ENCODE data around the gene GTSF1L.

DNA sequence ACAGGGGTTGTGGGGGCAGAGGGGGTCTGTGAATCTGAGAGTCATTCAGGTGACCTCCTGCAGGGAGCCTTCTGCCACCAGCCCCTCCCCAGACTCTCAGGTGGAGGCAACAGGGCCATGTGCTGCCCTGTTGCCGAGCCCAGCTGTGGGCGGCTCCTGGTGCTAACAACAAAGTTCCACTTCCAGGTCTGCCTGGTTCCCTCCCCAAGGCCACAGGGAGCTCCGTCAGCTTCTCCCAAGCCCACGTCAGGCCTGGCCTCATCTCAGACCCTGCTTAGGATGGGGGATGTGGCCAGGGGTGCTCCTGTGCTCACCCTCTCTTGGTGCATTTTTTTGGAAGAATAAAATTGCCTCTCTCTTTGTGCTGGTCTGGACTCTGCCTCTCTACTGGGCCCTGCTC, 10.7 kb downstream of the GTSF1L start:
- TF ChIP-seq, protein P1, sequence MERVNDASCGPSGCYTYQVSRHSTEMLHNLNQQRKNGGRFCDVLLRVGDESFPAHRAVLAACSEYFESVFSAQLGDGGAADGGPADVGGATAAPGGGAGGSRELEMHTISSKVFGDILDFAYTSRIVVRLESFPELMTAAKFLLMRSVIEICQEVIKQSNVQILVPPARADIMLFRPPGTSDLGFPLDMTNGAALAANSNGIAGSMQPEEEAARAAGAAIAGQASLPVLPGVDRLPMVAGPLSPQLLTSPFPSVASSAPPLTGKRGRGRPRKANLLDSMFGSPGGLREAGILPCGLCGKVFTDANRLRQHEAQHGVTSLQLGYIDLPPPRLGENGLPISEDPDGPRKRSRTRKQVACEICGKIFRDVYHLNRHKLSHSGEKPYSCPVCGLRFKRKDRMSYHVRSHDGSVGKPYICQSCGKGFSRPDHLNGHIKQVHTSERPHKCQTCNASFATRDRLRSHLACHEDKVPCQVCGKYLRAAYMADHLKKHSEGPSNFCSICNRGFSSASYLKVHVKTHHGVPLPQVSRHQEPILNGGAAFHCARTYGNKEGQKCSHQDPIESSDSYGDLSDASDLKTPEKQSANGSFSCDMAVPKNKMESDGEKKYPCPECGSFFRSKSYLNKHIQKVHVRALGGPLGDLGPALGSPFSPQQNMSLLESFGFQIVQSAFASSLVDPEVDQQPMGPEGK (CRISPR knock-in tag; IDR thresholded peaks at IDR 0.05; ENCODE audit: borderline replicate concordance) = no peak
- TF ChIP-seq ARNTL (CRISPR knock-in tag; IDR thresholded peaks at IDR 0.05; ENCODE audit: borderline replicate concordance, low read depth) (no peak), OSR1 (CRISPR knock-in tag; IDR thresholded peaks at IDR 0.05) (no peak), SNAI2 (CRISPR knock-in tag; IDR thresholded peaks at IDR 0.05) (no peak), ZFP3 (CRISPR knock-in tag; IDR thresholded peaks at IDR 0.05) (no peak), ESRRG (CRISPR knock-in tag; IDR thresholded peaks at IDR 0.05) (no peak), RARB (CRISPR knock-in tag; IDR thresholded peaks at IDR 0.05) (no peak), ISL1 (CRISPR knock-in tag; IDR thresholded peaks at IDR 0.05) (no peak)
- TF ChIP-seq, protein P2, sequence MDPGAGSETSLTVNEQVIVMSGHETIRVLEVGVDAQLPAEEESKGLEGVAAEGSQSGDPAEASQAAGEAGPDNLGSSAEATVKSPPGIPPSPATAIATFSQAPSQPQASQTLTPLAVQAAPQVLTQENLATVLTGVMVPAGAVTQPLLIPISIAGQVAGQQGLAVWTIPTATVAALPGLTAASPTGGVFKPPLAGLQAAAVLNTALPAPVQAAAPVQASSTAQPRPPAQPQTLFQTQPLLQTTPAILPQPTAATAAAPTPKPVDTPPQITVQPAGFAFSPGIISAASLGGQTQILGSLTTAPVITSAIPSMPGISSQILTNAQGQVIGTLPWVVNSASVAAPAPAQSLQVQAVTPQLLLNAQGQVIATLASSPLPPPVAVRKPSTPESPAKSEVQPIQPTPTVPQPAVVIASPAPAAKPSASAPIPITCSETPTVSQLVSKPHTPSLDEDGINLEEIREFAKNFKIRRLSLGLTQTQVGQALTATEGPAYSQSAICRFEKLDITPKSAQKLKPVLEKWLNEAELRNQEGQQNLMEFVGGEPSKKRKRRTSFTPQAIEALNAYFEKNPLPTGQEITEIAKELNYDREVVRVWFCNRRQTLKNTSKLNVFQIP (CRISPR knock-in tag; IDR thresholded peaks at IDR 0.05; ENCODE audit: borderline replicate concordance, low read depth) = no peak
- TF ChIP-seq, protein P3, sequence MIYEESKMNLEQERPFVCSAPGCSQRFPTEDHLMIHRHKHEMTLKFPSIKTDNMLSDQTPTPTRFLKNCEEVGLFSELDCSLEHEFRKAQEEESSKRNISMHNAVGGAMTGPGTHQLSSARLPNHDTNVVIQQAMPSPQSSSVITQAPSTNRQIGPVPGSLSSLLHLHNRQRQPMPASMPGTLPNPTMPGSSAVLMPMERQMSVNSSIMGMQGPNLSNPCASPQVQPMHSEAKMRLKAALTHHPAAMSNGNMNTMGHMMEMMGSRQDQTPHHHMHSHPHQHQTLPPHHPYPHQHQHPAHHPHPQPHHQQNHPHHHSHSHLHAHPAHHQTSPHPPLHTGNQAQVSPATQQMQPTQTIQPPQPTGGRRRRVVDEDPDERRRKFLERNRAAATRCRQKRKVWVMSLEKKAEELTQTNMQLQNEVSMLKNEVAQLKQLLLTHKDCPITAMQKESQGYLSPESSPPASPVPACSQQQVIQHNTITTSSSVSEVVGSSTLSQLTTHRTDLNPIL (CRISPR knock-in tag; IDR thresholded peaks at IDR 0.05; ENCODE audit: low read depth) = no peak
- TF ChIP-seq, protein P4, sequence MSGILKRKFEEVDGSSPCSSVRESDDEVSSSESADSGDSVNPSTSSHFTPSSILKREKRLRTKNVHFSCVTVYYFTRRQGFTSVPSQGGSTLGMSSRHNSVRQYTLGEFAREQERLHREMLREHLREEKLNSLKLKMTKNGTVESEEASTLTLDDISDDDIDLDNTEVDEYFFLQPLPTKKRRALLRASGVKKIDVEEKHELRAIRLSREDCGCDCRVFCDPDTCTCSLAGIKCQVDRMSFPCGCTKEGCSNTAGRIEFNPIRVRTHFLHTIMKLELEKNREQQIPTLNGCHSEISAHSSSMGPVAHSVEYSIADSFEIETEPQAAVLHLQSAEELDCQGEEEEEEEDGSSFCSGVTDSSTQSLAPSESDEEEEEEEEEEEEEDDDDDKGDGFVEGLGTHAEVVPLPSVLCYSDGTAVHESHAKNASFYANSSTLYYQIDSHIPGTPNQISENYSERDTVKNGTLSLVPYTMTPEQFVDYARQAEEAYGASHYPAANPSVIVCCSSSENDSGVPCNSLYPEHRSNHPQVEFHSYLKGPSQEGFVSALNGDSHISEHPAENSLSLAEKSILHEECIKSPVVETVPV (CRISPR knock-in tag; IDR thresholded peaks at IDR 0.05) = no peak
